HG02943 (cell line): ENCODE data around the gene FBXW8.

Source experiments
- ATAC-seq: cut with Tn5 transposase; IDR thresholded peaks from one replicate; pipeline ENCODE4 v1.9.1; 2021; ENCODE audit warnings: mild to moderate bottlenecking, low read depth, moderate library complexity; ENCODE audit not compliant: unreplicated experiment

Gene FBXW8, protein sequence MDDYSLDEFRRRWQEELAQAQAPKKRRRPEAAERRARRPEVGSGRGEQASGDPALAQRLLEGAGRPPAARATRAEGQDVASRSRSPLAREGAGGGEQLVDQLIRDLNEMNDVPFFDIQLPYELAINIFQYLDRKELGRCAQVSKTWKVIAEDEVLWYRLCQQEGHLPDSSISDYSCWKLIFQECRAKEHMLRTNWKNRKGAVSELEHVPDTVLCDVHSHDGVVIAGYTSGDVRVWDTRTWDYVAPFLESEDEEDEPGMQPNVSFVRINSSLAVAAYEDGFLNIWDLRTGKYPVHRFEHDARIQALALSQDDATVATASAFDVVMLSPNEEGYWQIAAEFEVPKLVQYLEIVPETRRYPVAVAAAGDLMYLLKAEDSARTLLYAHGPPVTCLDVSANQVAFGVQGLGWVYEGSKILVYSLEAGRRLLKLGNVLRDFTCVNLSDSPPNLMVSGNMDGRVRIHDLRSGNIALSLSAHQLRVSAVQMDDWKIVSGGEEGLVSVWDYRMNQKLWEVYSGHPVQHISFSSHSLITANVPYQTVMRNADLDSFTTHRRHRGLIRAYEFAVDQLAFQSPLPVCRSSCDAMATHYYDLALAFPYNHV

GRCh38 chr12:116910645-116911451, at the start of gene FBXW8:
Gene FBXW8, plus strand, starts transcription at chr12:116910950. Its CDS starts 88 bp downstream, at chr12:116911038.
- peak; percentile 92 for ATAC-seq

DNA sequence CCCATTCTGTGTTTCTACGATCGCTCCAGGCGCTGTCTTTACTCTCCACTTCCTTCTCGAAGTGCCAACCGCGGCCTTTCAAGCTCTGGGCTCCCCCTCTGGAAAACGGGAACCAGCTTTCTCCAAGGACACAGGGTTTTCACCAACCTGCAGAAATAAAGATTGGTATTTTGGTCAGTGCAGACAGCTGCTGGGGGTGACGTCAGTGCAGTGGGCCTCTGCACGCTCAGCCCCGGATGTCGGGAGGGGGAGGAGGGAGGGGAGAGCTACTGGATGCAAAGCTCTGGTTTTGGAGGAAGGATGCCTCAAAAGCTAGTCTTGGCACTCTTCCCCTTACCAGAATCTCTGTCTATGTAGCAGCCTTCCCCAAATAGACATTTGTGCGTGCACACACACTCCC, 49.4 kb upstream of the FBXW8 start:
- ATAC-seq: peak; percentile 69

DNA sequence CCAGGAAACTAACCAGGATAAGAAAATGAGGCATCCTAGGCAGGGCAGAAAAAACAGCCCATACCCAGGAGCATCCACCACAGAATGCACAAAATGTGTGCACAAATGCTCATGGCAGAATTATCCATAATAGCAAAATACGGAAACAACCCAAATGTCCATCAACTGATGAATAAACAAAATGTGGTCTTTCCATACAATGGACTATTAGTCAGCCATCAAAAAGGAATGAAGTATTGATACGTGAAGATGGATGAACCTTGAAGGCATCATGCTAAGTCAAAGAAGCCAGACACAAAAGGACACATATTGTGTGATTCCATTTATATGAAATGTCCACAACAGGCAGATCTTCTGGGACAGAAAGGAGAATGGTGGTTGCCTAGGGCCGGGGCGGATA, 48.6 kb upstream of the FBXW8 start:
- no peak for ATAC-seq

DNA sequence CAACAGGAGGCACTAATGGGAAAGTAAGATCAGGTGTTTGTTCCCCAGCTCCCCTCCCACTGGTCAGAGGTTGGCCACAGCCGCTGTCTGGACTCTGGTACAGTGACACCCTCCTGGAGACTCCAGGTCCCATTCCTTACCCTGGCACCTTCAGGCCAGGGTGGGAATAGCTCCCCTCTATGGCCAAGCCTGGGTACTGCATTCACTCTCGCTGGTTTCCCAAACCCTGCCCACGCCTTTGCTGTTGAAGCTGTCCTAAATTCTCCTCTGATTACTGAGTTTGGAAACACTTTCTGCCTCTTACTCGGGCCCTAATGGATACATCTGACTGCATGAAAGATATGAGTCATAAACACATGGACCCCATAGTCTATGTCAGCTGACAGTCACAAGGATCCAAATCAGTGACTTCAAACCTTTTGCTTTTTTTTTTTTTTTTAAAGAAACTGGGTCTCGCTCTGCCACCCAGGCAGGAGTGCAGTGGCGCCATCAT, 47.4 kb upstream of the FBXW8 start:
- no peak for ATAC-seq

GRCh38 chr12:116864371-116865160, 46.2 kb upstream of the FBXW8 start:
- ATAC-seq: no peak

- ATAC-seq: no peak
These were observed 43.2 kb upstream of the FBXW8 start for GRCh38 chr12:116867523-116867922.

DNA sequence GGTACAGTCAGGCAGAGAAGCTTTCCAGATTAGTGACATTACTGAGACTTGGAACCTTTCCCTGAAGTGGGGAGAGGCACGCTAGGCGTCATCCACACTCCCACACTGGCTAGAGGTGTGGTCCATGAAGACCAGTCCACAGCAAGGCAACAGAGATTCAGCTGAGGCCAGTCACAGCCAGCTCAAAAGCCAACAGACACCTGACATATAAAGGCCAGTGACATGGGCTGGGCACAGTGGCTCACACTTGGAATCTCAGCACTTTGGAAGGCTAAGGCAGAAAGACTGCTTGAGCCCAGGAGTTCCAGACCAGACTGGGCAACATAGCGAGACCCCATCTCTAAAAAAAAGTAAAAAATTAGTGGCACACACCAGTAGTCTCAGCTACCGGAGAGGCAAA, 40.4 kb upstream of the FBXW8 start:
- no peak for ATAC-seq

- ATAC-seq: no peak
These were observed 36.3 kb upstream of the FBXW8 start for GRCh38 chr12:116874324-116874995.

- ATAC-seq: no peak
These were observed 34.4 kb upstream of the FBXW8 start for GRCh38 chr12:116876151-116876869.

DNA sequence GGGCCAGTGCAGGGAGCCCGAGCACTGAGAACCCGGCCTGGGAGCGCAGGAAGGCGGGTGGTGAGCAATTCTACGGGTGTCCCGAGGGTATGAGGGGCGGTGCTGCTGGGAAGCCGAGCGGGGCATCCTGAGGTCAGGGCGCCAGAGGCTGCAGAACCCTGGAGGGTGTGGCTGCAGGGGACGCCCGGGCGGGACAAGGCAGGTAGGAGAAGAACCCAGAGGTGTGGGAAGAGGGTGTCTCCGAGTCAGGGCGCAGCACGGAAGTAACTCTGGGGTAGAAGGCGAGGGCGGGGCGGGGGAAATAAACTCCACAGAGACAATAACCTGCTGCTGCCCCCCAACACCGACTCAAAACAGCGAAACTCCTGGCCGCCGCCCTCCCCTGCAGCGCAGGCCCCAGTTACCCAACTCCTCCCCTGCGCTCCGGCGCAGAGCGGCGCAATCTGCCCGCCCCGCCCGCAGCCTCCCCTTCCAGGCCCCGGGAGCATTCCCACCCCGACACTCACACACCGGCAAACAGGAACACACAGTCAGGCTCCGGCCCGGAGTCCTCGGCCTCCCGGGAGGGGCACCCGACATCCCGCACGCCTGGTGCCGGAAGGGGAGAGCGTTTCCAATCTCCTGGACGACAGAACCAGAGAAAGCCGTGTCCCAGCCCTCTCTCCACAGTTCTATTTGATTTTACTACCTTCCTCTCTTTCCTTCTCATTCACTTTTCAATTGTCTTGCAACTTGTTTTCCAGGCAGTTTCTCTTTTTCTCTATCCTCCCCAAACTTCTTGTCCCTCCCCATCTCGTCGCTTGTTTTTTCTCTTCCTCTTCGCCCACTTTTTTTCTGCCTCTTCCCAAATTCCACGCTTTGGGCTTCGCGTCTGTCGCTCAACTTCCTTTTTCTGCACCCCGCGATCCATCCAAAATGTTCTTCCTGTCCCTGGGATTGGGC, 31.9 kb upstream of the FBXW8 start:
- no peak for ATAC-seq

DNA sequence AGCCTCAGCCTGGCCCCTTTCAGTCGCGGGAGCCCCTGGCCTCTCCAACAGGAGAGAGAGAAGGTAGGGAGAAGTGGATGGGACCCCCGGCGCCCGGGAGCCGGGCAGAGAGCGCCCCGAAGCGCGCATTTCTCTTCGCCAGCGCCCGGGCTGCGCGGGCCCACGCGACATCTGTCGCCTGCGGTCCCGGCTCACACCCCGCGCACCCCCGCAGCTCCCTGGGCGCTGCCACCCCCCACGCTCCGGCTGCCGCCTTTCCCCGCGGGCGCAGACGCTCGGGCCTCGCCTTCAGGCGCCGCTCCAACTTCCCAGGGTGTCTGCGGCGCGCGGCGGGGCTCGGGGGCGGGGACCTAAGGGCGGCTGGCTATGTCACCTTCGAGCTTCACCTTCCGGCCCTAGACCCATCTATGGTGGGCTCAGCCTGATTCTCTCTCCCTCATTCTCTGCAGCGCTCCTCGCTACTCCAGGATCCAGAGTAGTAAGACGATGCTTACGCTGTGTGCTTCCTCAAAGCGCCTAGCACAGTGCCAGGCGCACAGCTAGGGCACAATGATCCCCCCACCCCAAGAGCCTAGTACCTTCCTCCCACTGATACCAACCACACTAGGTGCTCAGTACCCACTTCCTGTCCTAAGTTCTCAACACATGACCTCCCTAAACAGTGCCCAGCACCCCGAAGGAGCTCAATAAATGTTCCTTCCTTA, 31.1 kb upstream of the FBXW8 start:
- ATAC-seq: no peak

DNA sequence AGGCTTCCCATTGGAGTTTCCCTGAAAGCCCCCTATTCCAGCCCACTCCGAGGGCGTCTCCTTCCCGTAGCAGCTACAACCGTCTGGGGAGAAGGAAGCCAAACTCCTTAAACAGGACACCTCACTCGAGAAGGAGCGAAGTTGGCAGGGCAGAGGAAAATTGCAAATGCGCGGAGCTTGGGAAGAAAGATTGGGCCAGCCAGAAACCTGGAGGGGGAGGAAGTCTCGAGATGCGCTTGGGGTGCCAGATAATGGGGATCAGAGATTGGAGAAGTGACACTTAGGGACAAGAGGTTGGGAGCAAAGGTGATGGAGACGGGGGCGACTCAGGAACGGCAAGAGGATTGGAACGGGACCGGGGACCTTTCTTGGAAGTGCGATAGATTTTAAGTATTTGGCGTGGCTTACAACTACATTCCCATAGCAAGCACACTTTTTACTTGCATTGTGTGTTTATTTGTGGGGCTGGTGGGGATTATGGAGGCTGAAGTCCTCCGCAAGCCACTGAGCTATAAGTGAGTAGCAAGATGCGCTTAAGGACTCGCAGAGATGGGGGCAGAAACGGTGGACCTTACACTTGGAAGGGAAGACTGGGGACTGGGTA, 30.4 kb upstream of the FBXW8 start:
- no peak for ATAC-seq

- no peak for ATAC-seq
These were observed 29.9 kb upstream of the FBXW8 start for GRCh38 chr12:116880817-116881324.

GRCh38 chr12:116881325-116881876, 29.3 kb upstream of the FBXW8 start, which contains the start of gene HRK:
Gene HRK, minus strand, starts transcription at chr12:116881441. Its CDS starts 134 bp downstream, at chr12:116881307.
- ATAC-seq: no peak

DNA sequence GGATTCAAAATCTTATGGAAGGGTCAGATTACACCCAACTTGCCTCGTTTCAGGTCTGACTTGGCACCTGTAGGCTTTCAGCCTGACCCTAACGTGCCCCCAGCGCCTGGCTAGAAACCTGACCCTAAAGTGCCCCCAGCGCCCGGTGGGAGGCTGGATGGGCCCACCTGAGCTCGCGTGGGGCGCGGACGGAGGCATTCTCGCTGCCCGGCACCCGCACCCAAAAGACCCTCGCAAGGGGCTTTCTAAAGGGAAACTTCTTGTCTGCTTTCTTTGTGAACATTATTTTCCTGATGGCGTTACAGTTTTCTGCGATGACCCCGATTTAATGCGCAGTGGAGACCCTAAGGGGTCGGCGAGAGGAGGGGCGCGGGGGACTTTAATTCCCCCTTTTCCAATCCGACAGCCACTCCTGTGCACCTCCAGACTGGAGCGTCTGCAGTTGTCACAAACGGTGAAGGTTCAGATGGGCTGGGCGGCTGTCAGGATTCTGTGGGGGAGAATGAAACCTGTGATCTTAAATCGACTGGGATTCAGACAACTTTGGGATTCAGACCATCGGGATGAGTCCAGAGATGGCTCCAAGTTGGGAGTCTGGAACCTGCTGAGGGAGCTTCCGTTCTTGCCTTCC, 28.8 kb upstream of the FBXW8 start:
- ATAC-seq: no peak

GRCh38 chr12:116882742-116883141, 28.0 kb upstream of the FBXW8 start:
- no peak for ATAC-seq
